ENCODE data around the gene ORM1.
A peak's percentile ranks its signal among the peaks of the same experiment; 100 is the strongest.

The ORM1 gene

GRCh38 chr9:114366334-114367128 is 43.6 kb downstream of the ORM1 start:
- DNase-seq (ENCODE audit: low read depth) = no peak

- DNase-seq (ENCODE audit: low read depth) = no peak
Measured at GRCh38 chr9:114367366-114367765, 44.5 kb downstream of the ORM1 start.

GRCh38 chr9:114367772-114368569 is 45.1 kb downstream of the ORM1 start:
- DNase-seq (ENCODE audit: low read depth) = no peak

GRCh38 chr9:114369216-114370130 is 46.6 kb downstream of the ORM1 start:
- DNase-seq (ENCODE audit: low read depth) = no peak

GRCh38 chr9:114370251-114370967 is 47.5 kb downstream of the ORM1 start:
- no peak for DNase-seq (ENCODE audit: low read depth)

GRCh38 chr9:114370968-114371320 is 48.0 kb downstream of the ORM1 start:
- no peak for DNase-seq (ENCODE audit: low read depth)

- no peak for DNase-seq (ENCODE audit: low read depth)
Measured at GRCh38 chr9:114371343-114371944, 48.5 kb downstream of the ORM1 start.

- no peak for DNase-seq (ENCODE audit: low read depth)
Measured at GRCh38 chr9:114371973-114372917, 49.3 kb downstream of the ORM1 start.

- peak; percentile 76 for DNase-seq (ENCODE audit: low read depth)
Measured at GRCh38 chr9:114372921-114373448, 50.1 kb downstream of the ORM1 start.

GRCh38 chr9:114373960-114374730 is 51.2 kb downstream of the ORM1 start:
- no peak for DNase-seq (ENCODE audit: low read depth)

- no peak for DNase-seq (ENCODE audit: low read depth)
Measured at GRCh38 chr9:114374936-114375335, 52.0 kb downstream of the ORM1 start.

- DNase-seq (ENCODE audit: low read depth) = no peak
Measured at GRCh38 chr9:114375386-114376175, 52.7 kb downstream of the ORM1 start.
